Adipocyte (in vitro differentiated cells): ENCODE data around the gene LRRFIP1.
"Not testable (repeated sequence)": the region's sequence is repeated elsewhere in the genome, so short reads cannot be mapped to it uniquely, and the experiment has no call there.

Experiments
- DNase-seq: peaks from one replicate; pipeline ENCODE4 v3.0.0-alpha.2; 2015; ENCODE audit warnings: low read depth
- H3K27me3 ChIP-seq: replicated peaks from 2 replicates; pipeline ENCODE4 v1.7.0; 2013; ENCODE audit warnings: mild to moderate bottlenecking, low read length, moderate library complexity; ENCODE audit not compliant: control insufficient read depth, insufficient read depth
- H3K36me3 ChIP-seq: 2 replicates; pipeline ENCODE4 v1.7.0; 2013; ENCODE audit warnings: low read length, mild to moderate bottlenecking, moderate library complexity; ENCODE audit not compliant: control insufficient read depth, insufficient read depth, severe bottlenecking
- H3K4me1 ChIP-seq: 2 replicates; pipeline ENCODE4 v1.7.0; 2013; ENCODE audit warnings: mild to moderate bottlenecking, low read length, moderate library complexity; ENCODE audit not compliant: control insufficient read depth, insufficient read depth
- H3K4me3 ChIP-seq: 2 replicates; pipeline ENCODE4 v1.7.0; 2013; ENCODE audit warnings: mild to moderate bottlenecking, low read length, moderate library complexity
- H3K9ac ChIP-seq: 2 replicates; pipeline ENCODE4 v1.7.0; 2013; ENCODE audit warnings: mild to moderate bottlenecking, low read length, moderate library complexity
- H3K9me3 ChIP-seq: 2 replicates; pipeline ENCODE4 v1.7.0; 2013; ENCODE audit warnings: mild to moderate bottlenecking, low read length, moderate library complexity; ENCODE audit not compliant: control insufficient read depth

LRRFIP1 gene

DNA sequence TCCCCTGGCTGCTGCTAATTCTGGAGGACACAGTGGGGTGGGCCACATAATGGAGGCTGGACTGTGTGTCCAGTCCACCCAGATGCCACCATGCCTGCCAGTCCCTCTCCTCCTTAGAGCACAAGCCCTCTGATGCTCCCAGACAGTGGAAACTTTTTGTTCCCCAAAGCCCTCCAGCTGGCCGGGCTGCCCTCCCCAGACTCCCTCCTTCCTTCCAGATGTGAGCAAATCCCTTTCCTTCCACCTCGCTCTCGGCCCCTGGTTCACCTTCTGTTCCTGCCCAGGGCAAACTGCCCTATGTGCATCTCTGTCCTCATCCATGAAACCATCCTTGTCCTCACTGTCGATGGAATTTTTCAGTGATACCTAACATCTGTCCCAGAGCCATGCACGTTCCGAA, 33.9 kb downstream of the LRRFIP1 start:
- peaks cover 19% of the 10 kb centered on the region for H3K4me1 ChIP-seq
- H3K9me3 ChIP-seq, result peaks cover 9% of the 10 kb centered on the region
- DNase-seq, result no peak
- H3K4me3 ChIP-seq, result no peak overlapping the region
- no peaks in the 10 kb centered on the region for H3K36me3 ChIP-seq
- H3K9ac ChIP-seq, result no peak overlapping the region
- H3K27me3 ChIP-seq, result no peaks in the 10 kb centered on the region

DNA sequence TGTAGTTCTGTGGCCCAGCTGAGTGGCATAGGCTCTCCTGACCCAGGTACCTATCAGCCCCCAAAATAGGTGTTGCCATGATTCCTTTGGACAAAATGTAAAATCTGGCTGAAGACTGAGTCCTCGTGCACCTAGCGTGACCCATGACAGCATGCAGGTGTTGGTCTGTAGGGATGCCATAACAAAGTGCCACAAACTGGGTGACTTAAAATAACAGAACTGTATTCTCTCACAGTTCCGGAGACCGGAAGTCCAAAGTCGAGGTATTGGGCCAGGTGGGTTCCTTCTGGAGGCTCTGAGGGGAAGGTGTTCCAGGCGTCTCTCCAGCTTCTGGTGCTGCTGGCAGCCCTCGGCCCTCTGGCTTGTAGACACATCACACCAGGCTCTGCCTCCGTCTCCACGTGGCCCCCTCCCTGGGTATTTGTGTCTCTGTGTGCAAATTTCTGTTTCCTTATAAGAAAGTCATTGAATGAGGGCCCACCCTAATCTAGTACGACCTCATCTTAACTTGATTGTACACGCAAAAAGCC, 34.5 kb downstream of the LRRFIP1 start:
- no peak overlapping the region for H3K9ac ChIP-seq
- H3K4me1 ChIP-seq, result peaks cover 19% of the 10 kb centered on the region
- H3K27me3 ChIP-seq, result no peaks in the 10 kb centered on the region
- no peak for DNase-seq
- peaks cover 7% of the 10 kb centered on the region for H3K9me3 ChIP-seq
- H3K36me3 ChIP-seq, result no peaks in the 10 kb centered on the region
- H3K4me3 ChIP-seq, result no peak overlapping the region

DNA sequence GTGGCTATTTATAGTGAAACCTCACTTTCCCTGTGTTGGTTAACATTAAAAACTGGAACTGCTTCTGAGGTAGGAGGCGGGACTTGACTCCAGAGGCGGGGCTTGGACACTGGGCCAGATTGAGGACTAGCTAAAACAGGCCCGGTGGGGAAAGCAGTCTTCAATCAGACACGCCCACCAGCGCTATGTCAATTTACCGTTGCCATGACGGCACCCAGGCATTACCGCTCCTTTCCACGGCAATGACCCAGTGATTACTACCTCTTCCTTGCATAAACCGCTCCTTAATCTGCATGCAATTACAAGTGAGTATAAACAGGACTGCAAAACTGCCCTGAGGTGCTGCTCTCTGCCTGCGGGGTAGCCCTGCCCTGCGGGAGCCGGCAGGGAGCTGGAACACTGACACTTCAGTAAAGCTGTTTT, 35.3 kb downstream of the LRRFIP1 start:
- H3K4me3 ChIP-seq, result peak overlapping the region; percentile 45
- H3K9me3 ChIP-seq, result no peaks in the 10 kb centered on the region
- H3K36me3 ChIP-seq, result no peaks in the 10 kb centered on the region
- peaks cover 19% of the 10 kb centered on the region for H3K4me1 ChIP-seq
- no peaks in the 10 kb centered on the region for H3K27me3 ChIP-seq
- DNase-seq, result peak; percentile 93
- H3K9ac ChIP-seq, result peak overlapping the region; percentile 49

DNA sequence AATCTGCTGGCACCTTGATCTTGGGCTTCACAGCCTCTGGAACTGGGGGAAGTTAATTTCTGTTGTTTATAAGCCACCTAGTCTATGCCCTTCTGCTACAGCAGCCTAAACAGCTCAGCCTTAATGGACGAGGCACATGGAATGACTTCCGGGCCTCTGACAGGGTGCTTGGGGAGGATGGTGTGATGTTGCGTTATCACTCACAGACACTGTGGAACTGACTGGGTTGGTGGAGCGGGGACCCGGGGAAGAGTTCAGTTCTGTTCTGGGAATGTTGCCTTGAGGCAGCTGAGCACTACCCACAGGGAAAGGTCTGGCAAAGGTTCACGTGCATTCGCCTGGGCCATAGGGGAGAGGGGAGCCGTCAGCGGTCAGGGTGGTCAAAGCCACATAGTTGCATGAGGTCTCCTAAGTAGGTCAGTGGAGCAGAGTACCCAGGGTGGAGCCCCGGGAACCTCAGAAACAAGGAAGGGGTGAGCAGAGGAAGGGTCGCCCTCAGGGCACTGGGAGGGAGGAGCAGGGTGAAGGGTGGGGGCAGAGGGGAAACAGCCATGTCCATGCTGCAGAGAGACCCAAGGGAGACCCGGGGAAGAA, 36.2 kb downstream of the LRRFIP1 start:
- Histone ChIP-seq H3K9ac (peak overlapping the region; percentile 49), H3K4me3 (peak overlapping the region; percentile 45), H3K27me3 (no peaks in the 10 kb centered on the region), H3K36me3 (no peaks in the 10 kb centered on the region), H3K4me1 (peaks cover 19% of the 10 kb centered on the region), H3K9me3 (no peaks in the 10 kb centered on the region)
- DNase-seq, result no peak

DNA sequence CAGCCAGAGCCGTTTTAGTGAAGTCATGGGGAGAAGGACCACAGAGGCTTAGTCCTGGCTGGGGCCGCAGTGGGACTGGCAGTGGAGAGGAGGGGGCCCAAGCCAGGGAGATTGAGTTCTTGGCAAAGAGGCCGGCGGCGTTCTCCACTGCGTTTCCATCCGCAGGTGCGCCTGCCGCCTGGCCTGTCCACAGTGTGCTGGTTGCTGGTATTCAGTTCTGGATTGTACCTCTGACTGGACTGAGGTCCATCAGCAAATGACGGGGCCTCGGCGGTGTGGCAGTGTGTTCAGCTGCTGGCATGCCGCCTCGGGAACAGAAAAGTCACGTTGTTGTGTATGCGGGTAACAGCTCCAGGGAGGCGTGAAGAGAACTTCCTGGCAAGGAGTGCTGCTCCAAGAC, 36.8 kb downstream of the LRRFIP1 start:
- H3K9me3 ChIP-seq, result no peaks in the 10 kb centered on the region
- H3K4me1 ChIP-seq, result peaks cover 22% of the 10 kb centered on the region
- H3K27me3 ChIP-seq, result no peaks in the 10 kb centered on the region
- H3K4me3 ChIP-seq, result no peak overlapping the region
- no peak overlapping the region for H3K9ac ChIP-seq
- DNase-seq, result no peak
- H3K36me3 ChIP-seq, result no peaks in the 10 kb centered on the region

DNA sequence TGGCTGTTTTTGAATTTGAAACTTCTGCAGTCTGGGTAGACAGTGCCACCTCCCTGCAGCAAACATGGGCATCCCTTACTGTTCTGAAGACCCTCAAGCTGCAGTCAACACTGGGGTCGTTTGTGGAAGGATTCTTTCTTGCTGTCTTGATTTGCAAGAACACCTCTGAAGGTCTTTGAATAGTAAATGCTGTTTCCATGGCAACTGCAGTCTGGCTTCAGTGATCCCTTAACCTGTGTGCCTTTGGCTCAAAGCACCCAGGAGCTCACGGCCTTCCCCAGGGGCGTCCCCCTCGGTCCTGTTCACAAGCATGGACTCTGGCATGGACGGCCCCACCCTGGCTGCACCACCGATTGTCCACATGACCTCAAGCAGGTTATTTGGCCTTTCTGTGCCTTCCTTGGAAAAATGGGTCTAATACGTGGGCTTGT, 38.3 kb downstream of the LRRFIP1 start:
- H3K4me3 ChIP-seq, result no peak overlapping the region

DNA sequence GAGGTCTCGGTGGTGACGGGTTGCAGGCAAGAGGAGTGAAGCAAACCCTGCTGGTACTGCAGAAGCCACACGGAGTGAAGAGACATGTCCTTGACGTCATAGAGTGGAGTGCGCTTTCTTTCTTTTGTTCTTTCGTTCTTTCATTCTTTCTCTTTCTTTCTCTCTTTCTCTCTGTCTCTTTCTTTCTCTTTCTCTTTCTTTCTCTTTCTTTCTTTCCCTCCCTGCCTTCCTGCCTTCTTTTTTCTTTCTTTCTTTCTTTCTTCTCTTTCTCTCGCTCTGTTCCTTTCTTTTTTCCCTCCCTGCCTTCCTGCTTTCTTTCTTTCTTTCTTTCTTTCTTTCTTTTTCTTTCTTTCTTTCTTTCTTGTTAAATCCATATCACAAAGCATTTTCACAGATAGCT, 39.2 kb downstream of the LRRFIP1 start:
- DNase-seq, result no peak
- H3K9ac ChIP-seq, result no peak overlapping the region
- no peaks in the 10 kb centered on the region for H3K36me3 ChIP-seq
- H3K27me3 ChIP-seq, result no peaks in the 10 kb centered on the region
- H3K4me1 ChIP-seq, result peaks cover 39% of the 10 kb centered on the region
- no peak overlapping the region for H3K4me3 ChIP-seq
- no peaks in the 10 kb centered on the region for H3K9me3 ChIP-seq

More for the DNA sequence above, 38.3 kb downstream of the LRRFIP1 start:
- Histone ChIP-seq H3K9me3 (no peaks in the 10 kb centered on the region), H3K4me1 (peaks cover 35% of the 10 kb centered on the region), H3K9ac (no peak overlapping the region), H3K36me3 (no peaks in the 10 kb centered on the region), H3K27me3 (no peaks in the 10 kb centered on the region)
- DNase-seq, result no peak

DNA sequence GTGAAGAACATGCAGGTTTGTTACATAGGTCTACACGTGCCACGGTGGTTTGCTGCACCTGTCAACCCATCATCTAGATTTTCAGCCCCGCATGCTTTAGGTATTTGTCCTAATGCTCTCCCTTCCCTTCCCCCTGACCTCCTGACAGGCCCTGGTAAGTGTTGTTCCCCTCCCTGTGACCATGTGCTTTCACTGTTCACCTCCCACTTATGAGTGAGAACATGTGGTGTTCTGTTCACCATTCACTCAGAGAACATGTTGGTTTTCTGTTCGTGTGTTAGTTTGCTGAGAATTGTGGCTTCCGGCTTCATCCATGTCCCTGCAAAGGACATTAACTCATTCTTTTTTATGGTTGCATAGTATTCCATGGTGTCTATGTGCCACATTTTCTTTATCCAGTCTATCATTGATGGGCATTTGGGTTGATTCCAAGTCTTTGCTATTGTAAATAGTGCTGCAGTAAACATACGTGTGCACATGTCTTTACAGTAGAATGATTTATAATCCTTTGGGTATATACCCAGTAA, 39.7 kb downstream of the LRRFIP1 start:
- not testable (repeated sequence) for H3K27me3 ChIP-seq, H3K4me3 ChIP-seq, DNase-seq, H3K36me3 ChIP-seq, H3K9me3 ChIP-seq, H3K9ac ChIP-seq
- H3K4me1 ChIP-seq, result peaks cover 38% of the 10 kb centered on the region

DNA sequence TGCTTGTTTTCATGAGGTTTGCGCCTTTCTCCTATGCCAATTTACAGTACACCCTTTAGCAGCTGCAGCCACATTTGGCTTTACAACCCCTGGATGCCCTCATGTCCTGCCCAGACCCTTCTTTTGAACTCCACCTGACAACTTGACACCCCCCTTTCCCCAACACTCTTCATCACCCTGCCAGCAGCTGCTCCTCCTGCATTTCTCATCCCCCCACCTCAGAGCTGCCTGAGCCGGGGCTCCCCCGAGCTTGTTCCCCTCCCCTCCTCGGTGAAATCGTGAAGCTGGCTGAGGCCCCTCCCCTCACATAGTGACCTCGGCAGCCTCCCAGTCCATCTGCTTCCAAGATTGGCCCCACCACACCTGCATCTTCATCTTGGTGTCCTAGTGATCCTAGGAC, 40.5 kb downstream of the LRRFIP1 start:
- H3K36me3 ChIP-seq, result no peaks in the 10 kb centered on the region
- H3K4me3 ChIP-seq, result no peak overlapping the region
- peaks cover 31% of the 10 kb centered on the region for H3K4me1 ChIP-seq
- no peaks in the 10 kb centered on the region for H3K9me3 ChIP-seq
- H3K27me3 ChIP-seq, result no peaks in the 10 kb centered on the region
- no peak for DNase-seq
- no peak overlapping the region for H3K9ac ChIP-seq

DNA sequence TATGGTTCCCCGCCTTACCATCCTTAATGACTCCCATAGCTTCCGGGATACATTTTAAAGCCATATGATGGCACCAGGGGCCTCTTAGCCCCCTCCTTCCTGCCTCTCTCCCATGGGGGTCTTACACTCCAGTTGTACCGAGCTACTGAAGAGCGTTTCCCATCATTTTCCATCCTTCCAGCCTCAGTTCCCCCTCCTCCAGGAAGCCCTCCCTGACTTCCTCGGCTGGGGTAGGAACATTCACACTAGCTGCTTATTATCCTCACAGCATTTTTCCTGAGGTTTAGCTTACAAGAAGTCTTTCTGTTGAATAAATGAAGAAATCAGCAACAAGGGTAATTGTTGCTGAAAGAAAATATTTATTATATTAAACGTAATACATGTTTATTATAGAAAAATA, 41.1 kb downstream of the LRRFIP1 start:
- no peaks in the 10 kb centered on the region for H3K36me3 ChIP-seq
- peaks cover 26% of the 10 kb centered on the region for H3K4me1 ChIP-seq

DNA sequence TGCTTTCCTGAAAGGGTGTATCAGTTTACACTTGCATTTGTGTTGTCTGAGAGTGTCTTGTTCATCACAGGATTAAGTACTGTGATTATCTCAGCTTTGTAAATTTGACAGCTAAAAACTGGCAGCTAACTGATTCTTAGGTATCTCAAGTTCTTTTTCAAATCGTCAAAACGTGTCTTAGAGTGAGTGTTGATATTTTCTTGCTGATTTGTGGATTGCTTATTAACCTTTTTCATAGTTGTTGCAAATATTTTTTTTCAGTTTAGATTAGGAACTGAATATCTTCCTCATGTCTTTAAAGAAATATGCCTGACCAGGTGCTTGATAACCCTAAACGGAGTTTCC, 41.9 kb downstream of the LRRFIP1 start:
- peak overlapping the region; percentile 37 for H3K9ac ChIP-seq
- H3K36me3 ChIP-seq, result no peaks in the 10 kb centered on the region
- no peaks in the 10 kb centered on the region for H3K9me3 ChIP-seq
- H3K4me3 ChIP-seq, result peak overlapping the region; percentile 37
- DNase-seq, result no peak
- H3K4me1 ChIP-seq, result peaks cover 21% of the 10 kb centered on the region
- no peaks in the 10 kb centered on the region for H3K27me3 ChIP-seq

More for the DNA sequence above, 41.1 kb downstream of the LRRFIP1 start:
- DNase-seq, result no peak
- no peak overlapping the region for H3K9ac ChIP-seq
- no peaks in the 10 kb centered on the region for H3K9me3 ChIP-seq
- no peak overlapping the region for H3K4me3 ChIP-seq
- H3K27me3 ChIP-seq, result no peaks in the 10 kb centered on the region
